Measurements from ENCODE around the gene PHIP.

DNA sequence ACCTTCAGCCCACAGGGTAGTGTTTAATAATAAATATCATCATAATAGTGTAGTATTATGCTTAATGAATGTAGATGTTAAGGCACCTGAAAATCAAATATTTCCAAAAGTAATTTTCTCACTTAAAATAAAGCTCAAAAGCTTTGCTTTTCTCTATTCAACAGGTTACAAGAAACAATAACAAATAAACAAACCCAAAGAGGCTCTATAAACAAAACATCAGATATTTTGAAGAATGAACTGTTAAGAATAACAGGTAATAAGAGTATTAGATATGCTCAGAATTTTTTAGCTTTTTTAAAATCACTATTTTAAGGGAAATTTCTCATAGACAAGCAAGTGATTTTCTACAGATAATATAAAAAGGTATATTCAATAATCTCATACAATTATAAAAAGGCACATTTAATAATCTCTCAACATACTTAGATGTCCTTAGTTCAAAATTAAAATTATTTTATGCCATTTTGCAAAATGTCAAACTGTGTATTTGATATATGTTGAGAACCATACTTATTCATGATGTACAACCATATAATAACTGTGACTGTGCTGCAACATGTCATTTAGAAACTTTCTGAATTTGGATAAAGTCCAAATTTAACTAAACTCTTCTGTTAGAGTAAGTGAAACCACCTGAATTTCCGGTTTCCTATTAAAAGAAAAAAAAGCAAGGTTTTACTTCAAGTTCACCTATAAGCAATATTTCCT is 35.8 kb downstream of the PHIP start:
- TF ChIP-seq, protein P1, sequence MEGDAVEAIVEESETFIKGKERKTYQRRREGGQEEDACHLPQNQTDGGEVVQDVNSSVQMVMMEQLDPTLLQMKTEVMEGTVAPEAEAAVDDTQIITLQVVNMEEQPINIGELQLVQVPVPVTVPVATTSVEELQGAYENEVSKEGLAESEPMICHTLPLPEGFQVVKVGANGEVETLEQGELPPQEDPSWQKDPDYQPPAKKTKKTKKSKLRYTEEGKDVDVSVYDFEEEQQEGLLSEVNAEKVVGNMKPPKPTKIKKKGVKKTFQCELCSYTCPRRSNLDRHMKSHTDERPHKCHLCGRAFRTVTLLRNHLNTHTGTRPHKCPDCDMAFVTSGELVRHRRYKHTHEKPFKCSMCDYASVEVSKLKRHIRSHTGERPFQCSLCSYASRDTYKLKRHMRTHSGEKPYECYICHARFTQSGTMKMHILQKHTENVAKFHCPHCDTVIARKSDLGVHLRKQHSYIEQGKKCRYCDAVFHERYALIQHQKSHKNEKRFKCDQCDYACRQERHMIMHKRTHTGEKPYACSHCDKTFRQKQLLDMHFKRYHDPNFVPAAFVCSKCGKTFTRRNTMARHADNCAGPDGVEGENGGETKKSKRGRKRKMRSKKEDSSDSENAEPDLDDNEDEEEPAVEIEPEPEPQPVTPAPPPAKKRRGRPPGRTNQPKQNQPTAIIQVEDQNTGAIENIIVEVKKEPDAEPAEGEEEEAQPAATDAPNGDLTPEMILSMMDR (IDR thresholded peaks at IDR 0.05): no peak
- TF ChIP-seq EP300 (IDR thresholded peaks at IDR 0.05) (no peak), POLR2A (IDR thresholded peaks at IDR 0.05) (no peak)
